Activated T-cell treated with anti-CD3 and anti-CD28 coated beads, Interleukin-2, amount 50 U/mL, for 24 hours (primary cell): Measurements from ENCODE around the gene LAIR1.
"Not testable (repeated sequence)": the region's sequence is repeated elsewhere in the genome, so short reads cannot be mapped to it uniquely, and the experiment has no call there.

ENCODE experiments used
- DNase-seq: peaks from one replicate; pipeline ENCODE4 v3.0.0-alpha.2; 2020
- H3K27ac Mint-ChIP-seq: 2 replicates; pipeline ENCODE4 v1.8.0; 2020; ENCODE audit warnings: mild to moderate bottlenecking, mixed read lengths
- H3K27me3 Mint-ChIP-seq: 2 replicates; pipeline ENCODE4 v1.8.0; 2020; ENCODE audit warnings: mixed read lengths
- H3K36me3 Mint-ChIP-seq: 2 replicates; pipeline ENCODE4 v1.8.0; 2020; ENCODE audit warnings: low read depth, mixed read lengths
- H3K4me1 Mint-ChIP-seq: 2 replicates; pipeline ENCODE4 v1.8.0; 2020; ENCODE audit warnings: low read depth, mixed read lengths
- H3K4me3 Mint-ChIP-seq: 2 replicates; pipeline ENCODE4 v1.8.0; 2020; ENCODE audit warnings: mild to moderate bottlenecking, moderate library complexity, mixed read lengths
- H3K9me3 Mint-ChIP-seq: 2 replicates; pipeline ENCODE4 v1.8.0; 2020; ENCODE audit warnings: mixed read lengths

Gene LAIR1

DNA sequence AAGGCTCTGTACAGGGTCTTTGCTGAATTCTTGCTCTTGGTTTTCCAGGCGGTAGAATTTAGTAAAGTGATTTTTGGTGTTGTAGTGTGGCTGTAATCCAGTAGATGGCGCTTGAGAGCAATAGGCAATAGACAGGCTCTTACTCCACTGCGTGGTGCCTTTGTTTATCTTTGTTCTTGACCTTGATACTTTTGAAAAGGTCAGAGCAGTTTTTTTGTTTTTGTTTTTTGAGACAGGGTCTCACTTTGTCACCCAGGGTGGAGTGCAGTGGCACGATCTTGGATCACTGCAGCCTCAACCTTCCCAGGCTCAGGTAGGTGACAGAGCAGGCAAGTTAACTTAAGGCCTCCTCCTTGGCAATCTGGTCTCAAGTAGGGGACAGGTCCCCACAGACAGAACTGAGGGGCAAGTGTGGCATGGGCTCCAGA, 39.5 kb downstream of the LAIR1 start:
- Mint-ChIP-seq H3K4me1 (peaks cover 26% of the 10 kb centered on the region), H3K9me3 (peaks cover 4% of the 10 kb centered on the region), H3K27me3 (peaks cover 13% of the 10 kb centered on the region), H3K4me3 (no peak overlapping the region), H3K27ac (no peak overlapping the region), H3K36me3 (no peaks in the 10 kb centered on the region)
- DNase-seq, result peak; percentile 54

DNA sequence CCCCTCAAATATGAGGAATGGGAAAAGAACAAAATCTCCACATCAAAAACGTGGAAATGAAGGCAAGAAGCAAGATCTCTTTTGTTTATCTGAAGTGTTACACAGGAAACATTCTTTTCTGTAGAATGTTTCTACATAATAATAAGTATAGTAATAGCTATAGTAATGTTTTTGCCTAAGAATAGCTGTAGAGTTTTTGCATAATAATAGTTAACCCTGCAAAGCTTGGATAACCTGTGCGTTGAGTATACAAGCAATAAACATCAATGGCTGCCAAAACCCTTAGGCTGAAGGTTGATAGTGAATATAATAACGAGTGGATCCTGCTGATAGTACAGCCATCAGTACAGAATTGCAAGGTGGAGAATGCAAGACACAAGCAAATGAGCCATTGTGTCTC, 40.7 kb downstream of the LAIR1 start:
- Mint-ChIP-seq H3K4me3 (no peak overlapping the region), H3K4me1 (peaks cover 26% of the 10 kb centered on the region), H3K9me3 (peaks cover 4% of the 10 kb centered on the region), H3K36me3 (no peaks in the 10 kb centered on the region), H3K27ac (no peak overlapping the region), H3K27me3 (peaks cover 13% of the 10 kb centered on the region)
- DNase-seq, result no peak

DNA sequence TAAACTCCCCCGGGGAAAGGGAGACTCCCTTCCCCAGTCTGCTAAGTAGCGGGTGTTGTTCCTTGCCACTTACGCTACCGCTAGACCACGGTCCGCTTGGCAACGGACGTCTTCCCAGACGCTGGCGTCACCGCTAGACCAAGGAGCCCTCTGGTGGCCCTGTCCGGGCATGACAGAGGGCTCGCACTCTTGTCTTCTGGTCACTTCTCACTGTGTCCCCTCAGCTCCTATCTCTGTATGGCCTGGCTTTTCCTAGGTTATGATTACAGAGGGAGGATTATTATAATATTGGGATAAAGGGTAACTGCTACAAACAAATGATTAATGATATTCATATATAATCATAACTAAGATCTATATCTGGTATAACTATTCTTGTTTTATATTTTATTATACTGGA, 41.8 kb downstream of the LAIR1 start:
- H3K9me3 Mint-ChIP-seq, DNase-seq, H3K36me3 Mint-ChIP-seq, H3K27ac Mint-ChIP-seq, H3K4me3 Mint-ChIP-seq: not testable (repeated sequence)
- peaks cover 13% of the 10 kb centered on the region for H3K27me3 Mint-ChIP-seq
- H3K4me1 Mint-ChIP-seq, result peaks cover 15% of the 10 kb centered on the region

DNA sequence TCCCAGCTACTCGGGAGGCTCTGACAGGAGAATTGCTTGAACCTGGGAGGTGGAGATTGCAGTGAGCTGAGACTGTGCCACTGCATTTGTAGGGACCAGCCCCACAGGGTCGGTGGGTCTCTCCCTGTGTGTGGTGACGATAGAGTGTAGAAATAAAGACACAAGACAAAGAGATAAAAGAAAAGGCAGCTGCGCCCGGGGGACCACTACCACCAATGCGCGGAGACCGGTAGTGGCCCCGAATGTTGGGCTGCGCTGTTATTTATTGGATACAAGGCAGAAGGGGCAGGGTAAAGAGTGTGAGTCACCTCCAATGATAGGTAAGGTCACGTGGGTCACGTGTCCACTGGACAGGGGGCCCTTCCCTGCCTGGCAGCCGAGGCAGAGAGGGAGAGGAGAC, 42.4 kb downstream of the LAIR1 start:
- not testable (repeated sequence) for H3K4me3 Mint-ChIP-seq, H3K36me3 Mint-ChIP-seq, H3K9me3 Mint-ChIP-seq, DNase-seq, H3K27ac Mint-ChIP-seq
- Mint-ChIP-seq H3K27me3 (peaks cover 13% of the 10 kb centered on the region), H3K4me1 (peaks cover 11% of the 10 kb centered on the region)

DNA sequence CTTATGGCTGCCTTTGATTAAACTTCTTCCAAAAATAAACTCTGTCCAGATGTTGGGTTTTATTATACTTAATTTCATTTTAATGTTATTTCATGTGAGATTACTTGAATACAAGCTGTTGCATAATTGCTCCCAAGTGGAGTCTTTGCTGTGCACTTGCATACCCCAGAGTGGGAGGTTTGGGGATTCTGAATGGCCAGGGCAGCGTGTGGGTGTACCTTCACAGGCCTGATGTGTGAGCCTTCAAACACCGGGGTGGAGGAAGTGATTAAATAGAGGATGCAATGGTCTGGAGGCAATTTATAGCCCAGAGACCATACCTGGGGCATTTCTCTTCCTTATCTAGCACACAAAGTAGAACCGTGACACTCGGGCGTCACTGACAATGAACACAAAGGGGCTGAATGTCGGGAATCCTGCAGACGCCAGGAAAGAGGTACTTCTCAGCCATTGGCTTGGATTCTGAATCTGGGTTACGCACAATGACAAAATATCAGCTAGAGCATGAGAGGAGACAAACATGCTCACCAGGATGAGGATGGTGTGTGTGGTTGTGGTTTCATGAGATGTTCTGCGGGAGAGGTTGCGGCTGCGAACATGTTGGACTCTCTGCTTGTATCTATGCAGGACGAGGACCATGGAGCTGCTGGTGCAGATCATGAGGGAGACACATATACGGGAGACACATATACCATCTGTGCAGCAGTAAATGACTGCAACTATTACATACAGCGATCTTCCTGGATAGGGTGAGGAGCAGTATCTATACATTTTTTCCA, 44.6 kb downstream of the LAIR1 start:
- no peak for DNase-seq
- Mint-ChIP-seq H3K27me3 (peaks cover 16% of the 10 kb centered on the region), H3K36me3 (no peaks in the 10 kb centered on the region), H3K27ac (no peak overlapping the region), H3K4me1 (peaks cover 1% of the 10 kb centered on the region), H3K4me3 (no peak overlapping the region), H3K9me3 (no peaks in the 10 kb centered on the region)

DNA sequence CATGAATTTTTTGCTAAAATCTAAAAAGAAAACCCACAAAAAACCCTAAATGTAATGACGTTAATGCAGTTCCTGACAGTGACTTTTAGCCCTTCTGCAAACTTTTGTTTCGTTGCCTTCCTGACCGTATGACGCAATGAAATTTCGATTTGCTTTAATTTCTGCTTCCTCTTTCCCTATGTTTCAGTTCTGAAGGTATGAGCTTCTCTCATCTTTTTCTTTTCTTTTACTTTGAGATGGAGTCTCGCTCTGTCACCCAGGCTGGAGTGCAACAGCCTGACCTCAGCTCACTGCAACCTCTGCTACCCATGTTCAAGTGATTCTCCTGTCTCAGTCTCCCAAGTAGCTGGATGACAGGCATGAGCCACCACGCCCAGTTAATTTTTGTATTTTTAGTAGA, 45.7 kb downstream of the LAIR1 start:
- H3K4me3 Mint-ChIP-seq, result no peak overlapping the region
- H3K27me3 Mint-ChIP-seq, result peaks cover 8% of the 10 kb centered on the region
- H3K4me1 Mint-ChIP-seq, result no peaks in the 10 kb centered on the region
- no peak overlapping the region for H3K27ac Mint-ChIP-seq
- DNase-seq, result no peak
- H3K9me3 Mint-ChIP-seq, result no peaks in the 10 kb centered on the region
- H3K36me3 Mint-ChIP-seq, result no peaks in the 10 kb centered on the region

DNA sequence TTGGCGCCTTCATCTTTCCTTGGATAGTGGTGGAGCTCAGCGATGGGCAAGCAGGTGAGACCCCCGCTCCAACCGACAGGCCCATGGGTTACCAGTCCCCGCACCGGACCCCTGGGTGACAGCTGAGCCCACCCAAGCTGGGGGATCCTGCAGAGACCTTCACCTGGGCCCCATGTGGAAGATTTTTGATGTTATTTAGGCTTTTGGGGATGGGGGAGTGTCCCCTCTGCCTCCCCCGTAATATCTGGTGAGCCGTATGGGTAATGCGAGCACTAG, 46.8 kb downstream of the LAIR1 start:
- Mint-ChIP-seq H3K36me3 (no peaks in the 10 kb centered on the region), H3K9me3 (no peaks in the 10 kb centered on the region), H3K27me3 (peaks cover 13% of the 10 kb centered on the region), H3K27ac (no peak overlapping the region), H3K4me1 (no peaks in the 10 kb centered on the region), H3K4me3 (no peak overlapping the region)
- no peak for DNase-seq

DNA sequence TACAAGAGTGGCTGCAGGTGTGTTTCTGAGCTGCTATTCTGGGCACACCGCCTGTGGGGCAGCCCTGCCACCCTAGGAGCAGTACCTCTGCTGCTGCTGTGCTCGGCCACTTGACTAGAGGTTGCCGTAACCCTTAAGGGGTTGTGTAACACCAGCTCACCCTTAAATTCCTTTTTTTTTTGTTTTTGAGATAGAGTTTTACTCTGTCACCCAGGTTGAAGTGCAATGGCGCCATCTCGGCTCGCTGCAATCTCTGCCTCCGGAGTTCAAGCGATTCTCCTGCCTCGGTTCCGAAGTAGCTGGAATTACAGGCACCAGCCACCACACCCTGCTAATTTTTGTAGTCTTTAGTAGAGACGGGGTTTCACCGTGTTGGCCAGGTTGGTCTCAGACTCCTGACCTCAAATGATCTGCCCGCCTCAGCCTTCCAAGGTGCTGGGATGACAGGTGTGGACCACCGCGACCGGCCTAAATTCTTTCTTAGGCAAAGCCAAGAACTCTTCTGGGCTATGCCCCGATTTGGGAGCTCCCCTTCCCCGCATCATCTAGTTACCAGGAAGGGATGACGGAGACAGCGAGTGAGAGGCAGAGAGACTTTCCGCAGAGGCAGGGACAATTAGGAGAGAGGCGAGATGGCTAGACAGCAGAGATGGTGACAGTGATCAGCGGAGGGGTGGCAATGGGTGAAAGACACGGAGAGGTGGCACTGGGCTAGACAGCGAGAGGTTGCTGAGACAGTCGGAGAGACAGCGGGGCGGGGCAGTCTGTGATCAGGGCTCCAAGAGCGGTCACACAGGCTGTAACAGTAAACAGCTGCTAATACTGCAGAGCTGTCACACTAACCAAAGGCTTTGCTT, 47.4 kb downstream of the LAIR1 start:
- no peak for DNase-seq
- H3K4me1 Mint-ChIP-seq, result no peaks in the 10 kb centered on the region
- peaks cover 19% of the 10 kb centered on the region for H3K27me3 Mint-ChIP-seq
- H3K9me3 Mint-ChIP-seq, result no peaks in the 10 kb centered on the region
- no peaks in the 10 kb centered on the region for H3K36me3 Mint-ChIP-seq
- H3K4me3 Mint-ChIP-seq, result no peak overlapping the region
- H3K27ac Mint-ChIP-seq, result no peak overlapping the region

DNA sequence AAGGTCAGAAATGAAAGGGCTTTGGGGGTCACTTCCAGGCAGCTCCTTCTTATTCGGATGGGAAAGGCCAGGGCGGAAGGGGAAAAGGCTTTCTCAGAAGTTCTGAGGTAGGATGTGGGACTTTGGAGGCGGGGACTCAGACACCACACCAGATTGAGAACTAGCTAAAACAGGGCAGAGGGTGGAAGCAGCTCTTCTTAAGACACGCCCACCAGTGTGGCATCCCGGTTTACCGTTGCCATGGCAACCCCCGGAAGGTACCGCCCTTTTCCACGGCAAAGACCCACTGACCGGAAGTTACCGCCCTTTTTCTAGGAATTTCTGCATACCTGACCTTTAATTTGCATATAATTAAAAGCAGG, 48.0 kb downstream of the LAIR1 start:
- no peak for DNase-seq
- Mint-ChIP-seq H3K36me3 (no peaks in the 10 kb centered on the region), H3K27ac (no peak overlapping the region), H3K4me3 (no peak overlapping the region), H3K4me1 (no peaks in the 10 kb centered on the region), H3K9me3 (no peaks in the 10 kb centered on the region), H3K27me3 (peaks cover 25% of the 10 kb centered on the region)

DNA sequence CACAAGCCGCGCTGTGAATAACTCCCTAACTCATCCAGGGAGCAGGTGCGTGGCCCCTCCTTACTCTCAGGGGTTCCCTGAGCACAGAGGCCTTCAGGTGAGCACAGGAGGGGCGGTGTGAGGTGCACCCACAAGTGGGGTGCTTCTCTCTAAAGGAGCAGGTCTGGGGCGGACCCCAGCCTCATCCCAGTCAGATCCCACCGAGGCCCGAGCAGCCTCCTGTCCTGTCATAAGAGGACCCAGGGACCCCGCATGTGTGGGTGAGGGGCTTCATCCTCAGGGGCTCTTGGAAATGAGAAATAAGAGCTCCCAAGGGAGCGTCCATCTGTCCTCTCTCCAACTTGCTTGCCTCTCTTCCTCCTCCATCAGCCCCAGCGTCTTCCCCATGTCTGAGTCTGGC, 48.8 kb downstream of the LAIR1 start:
- Mint-ChIP-seq H3K4me1 (no peaks in the 10 kb centered on the region), H3K4me3 (no peak overlapping the region), H3K9me3 (no peaks in the 10 kb centered on the region), H3K27ac (no peak overlapping the region), H3K27me3 (peaks cover 25% of the 10 kb centered on the region), H3K36me3 (no peaks in the 10 kb centered on the region)
- no peak for DNase-seq

DNA sequence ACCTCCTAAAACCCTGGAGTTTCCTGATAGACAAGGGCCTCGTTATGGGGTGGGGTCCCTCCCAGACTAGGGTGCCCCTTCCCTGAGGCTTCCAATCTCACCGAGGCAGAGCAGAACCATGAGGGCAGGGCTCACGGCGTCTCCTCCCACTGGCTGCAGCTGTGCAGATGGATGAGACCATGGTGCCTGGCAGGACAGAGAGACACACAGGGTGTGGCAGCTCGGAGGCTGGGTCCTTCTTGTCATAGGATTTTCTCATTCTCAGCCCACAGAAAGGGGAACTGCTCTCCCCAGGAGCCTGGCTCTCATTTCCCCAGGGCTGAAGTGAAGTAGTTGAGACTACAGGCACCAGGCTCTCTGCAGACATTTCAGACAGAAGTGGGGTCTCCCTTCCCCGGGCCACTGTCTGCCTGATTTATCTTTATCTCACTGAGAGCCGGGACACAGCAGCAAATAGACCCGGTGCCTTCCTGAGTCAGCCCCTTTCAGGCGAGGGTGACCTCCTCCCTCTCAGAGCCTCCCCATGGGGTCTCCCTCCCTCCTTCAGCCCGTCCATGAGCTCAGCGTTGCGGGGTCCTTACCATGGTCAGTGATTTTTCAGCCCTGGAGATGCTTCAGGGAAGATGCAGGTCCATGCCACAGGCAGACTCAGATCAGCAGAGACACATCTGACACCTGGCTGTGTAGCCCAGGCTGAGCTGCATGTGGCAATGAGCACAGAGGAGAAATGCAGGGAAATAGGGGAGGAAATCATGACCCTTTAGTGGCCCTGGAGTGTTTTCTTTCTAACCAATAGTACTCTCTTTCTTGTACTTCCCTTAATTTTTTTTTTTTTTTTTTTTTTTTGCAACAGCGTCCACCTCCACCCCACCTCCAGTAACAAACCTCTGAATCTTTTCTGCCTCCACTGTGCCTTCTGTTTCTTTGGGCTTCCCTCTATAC, 52.0 kb downstream of the LAIR1 start, which contains the start of gene LILRA5:
LILRA5 (minus strand) TSS at position 731 of the 942 bp plus-strand sequence; CDS start at position 584, 147 bp downstream.
- H3K4me1 Mint-ChIP-seq, result no peaks in the 10 kb centered on the region
- no peaks in the 10 kb centered on the region for H3K9me3 Mint-ChIP-seq
- peaks cover 28% of the 10 kb centered on the region for H3K27me3 Mint-ChIP-seq
- no peak for DNase-seq
- no peak within 1 kb of the TSS for H3K27ac Mint-ChIP-seq
- no peaks in the 10 kb centered on the region for H3K36me3 Mint-ChIP-seq
- no peak within 1 kb of the TSS for H3K4me3 Mint-ChIP-seq

DNA sequence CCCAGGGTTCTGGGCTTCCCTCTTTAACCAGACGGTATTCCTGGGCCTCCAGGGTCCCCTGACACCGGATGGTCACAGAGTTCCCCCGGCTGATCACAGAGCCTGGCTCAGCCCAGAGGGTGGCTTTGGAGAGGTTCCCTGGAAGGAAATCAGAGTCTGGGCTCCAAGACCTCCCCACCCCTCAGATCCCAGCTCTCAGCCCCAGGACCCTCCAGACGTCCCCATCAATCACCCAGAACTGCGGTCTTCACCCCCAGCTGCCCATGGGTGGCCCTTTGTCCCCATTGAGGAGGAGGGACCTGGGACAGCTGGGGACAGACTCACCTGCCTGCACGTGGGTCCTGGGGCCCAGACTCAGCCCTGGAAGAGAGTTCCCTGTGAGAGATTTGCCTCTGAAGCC, 52.7 kb downstream of the LAIR1 start:
- Mint-ChIP-seq H3K27ac (no peak overlapping the region), H3K36me3 (no peaks in the 10 kb centered on the region), H3K4me3 (no peak overlapping the region), H3K27me3 (peaks cover 31% of the 10 kb centered on the region), H3K4me1 (no peaks in the 10 kb centered on the region), H3K9me3 (no peaks in the 10 kb centered on the region)
- no peak for DNase-seq

DNA sequence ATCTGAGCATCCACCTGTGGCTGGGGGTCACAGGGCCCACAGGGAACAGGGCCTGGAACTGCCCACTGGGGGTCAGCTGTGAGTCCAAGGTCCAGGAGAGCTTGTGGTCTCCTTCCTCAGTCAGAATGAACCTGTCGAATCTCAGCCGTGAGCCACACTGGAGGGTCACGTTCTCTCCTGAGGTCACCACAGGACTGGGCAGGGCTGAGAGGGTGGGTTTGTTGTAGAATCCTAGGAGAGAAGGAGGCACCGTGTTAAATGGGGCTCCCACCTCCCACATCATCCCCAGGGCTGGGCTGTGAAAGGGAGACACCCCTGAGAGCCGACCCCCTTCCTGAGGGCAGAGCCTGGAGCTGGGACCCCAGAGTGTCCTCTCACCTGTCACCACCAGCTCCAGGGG, 53.2 kb downstream of the LAIR1 start:
- Mint-ChIP-seq H3K27ac (no peak overlapping the region), H3K36me3 (no peaks in the 10 kb centered on the region), H3K4me1 (no peaks in the 10 kb centered on the region), H3K9me3 (no peaks in the 10 kb centered on the region), H3K4me3 (no peak overlapping the region), H3K27me3 (peaks cover 31% of the 10 kb centered on the region)
- DNase-seq, result no peak

DNA sequence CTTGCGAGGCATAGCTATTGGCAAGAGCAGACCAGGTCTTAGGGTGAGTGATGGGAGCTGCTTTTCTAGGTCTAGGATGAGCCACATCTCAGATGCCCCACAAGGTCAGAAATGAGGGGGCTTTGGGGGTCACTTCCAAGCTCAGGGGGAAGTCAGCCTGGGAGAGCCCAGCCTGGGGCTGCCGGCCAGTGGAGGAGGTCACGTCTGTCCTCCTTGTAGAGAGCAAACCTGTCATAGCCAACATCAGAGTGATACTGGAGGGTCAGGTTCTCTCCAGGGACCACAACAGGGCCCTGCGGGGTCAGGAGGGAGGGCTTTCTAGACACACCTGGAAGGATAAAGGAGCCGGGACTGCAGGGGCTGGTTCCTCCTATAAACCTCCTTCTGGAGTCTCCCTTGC, 54.2 kb downstream of the LAIR1 start:
- H3K27ac Mint-ChIP-seq, result no peak overlapping the region
- no peak for DNase-seq
- H3K4me3 Mint-ChIP-seq, result no peak overlapping the region
- no peaks in the 10 kb centered on the region for H3K9me3 Mint-ChIP-seq
- H3K36me3 Mint-ChIP-seq, result no peaks in the 10 kb centered on the region
- H3K27me3 Mint-ChIP-seq, result peaks cover 31% of the 10 kb centered on the region
- H3K4me1 Mint-ChIP-seq, result peaks cover under 1% of the 10 kb centered on the region
